Measurements from ENCODE around the gene DDR1.
"Not testable (repeated sequence)": the region's sequence is repeated elsewhere in the genome, so short reads cannot be mapped to it uniquely, and the experiment has no call there.

DDR1 gene

GRCh38 chr6:30883685-30884520, at the start of gene DDR1:
Gene DDR1, plus strand, starts transcription at chr6:30884519. Its CDS starts 4,211 bp downstream, at chr6:30888730.
- DNase-seq (ENCODE audit: low read depth in 2 of 2), result peak; percentile 34 to 36

- no peak for DNase-seq (ENCODE audit: low read depth in 2 of 2)
These were observed 49.7 kb upstream of the DDR1 start for GRCh38 chr6:30834646-30835045.

GRCh38 chr6:30835576-30835975, 48.7 kb upstream of the DDR1 start:
- no peak for DNase-seq (ENCODE audit: low read depth in 2 of 2)

GRCh38 chr6:30836431-30836866, 47.9 kb upstream of the DDR1 start:
- DNase-seq (ENCODE audit: low read depth in 2 of 2), result peak; percentile 51 to 55

GRCh38 chr6:30836957-30837356, 47.4 kb upstream of the DDR1 start:
- no peak for DNase-seq (ENCODE audit: low read depth in 2 of 2)

- no peak for DNase-seq (ENCODE audit: low read depth in 2 of 2)
These were observed 46.9 kb upstream of the DDR1 start for GRCh38 chr6:30837432-30837831.

- DNase-seq (ENCODE audit: low read depth in 2 of 2), result no peak
These were observed 46.4 kb upstream of the DDR1 start for GRCh38 chr6:30837870-30838269.

- DNase-seq (ENCODE audit: low read depth in 2 of 2), result no peak
These were observed 44.6 kb upstream of the DDR1 start for GRCh38 chr6:30839671-30840070.

- DNase-seq (ENCODE audit: low read depth in 2 of 2), result no peak
These were observed 44.0 kb upstream of the DDR1 start for GRCh38 chr6:30840084-30840934.

- no peak for DNase-seq (ENCODE audit: low read depth in 2 of 2)
These were observed 43.2 kb upstream of the DDR1 start for GRCh38 chr6:30840935-30841643.

- DNase-seq (ENCODE audit: low read depth in 2 of 2), result no peak
These were observed 42.4 kb upstream of the DDR1 start for GRCh38 chr6:30841644-30842504.

GRCh38 chr6:30842754-30843610, 41.3 kb upstream of the DDR1 start:
- DNase-seq (ENCODE audit: low read depth in 2 of 2), result peak; percentile 47 to 51

- no peak for DNase-seq (ENCODE audit: low read depth in 2 of 2)
These were observed 40.7 kb upstream of the DDR1 start for GRCh38 chr6:30843611-30843998.

GRCh38 chr6:30844118-30844535, 40.2 kb upstream of the DDR1 start:
- peak; percentile 49 to 61 for DNase-seq (ENCODE audit: low read depth in 2 of 2)

GRCh38 chr6:30845183-30845582, 39.1 kb upstream of the DDR1 start:
- DNase-seq (ENCODE audit: low read depth in 2 of 2), result no peak

- DNase-seq (ENCODE audit: low read depth in 2 of 2), result no peak
These were observed 36.8 kb upstream of the DDR1 start for GRCh38 chr6:30847421-30847970.

- DNase-seq (ENCODE audit: low read depth in 2 of 2), result no peak
These were observed 36.3 kb upstream of the DDR1 start for GRCh38 chr6:30847971-30848436.

- no peak for DNase-seq (ENCODE audit: low read depth in 2 of 2)
These were observed 34.2 kb upstream of the DDR1 start for GRCh38 chr6:30849903-30850651.

GRCh38 chr6:30852459-30852858, 31.9 kb upstream of the DDR1 start:
- DNase-seq (ENCODE audit: low read depth in 2 of 2), result not testable (repeated sequence)

Measured in fibroblast of skin of left biceps (primary cell).